Keratinocyte (primary cell): ENCODE results near the gene BTF3. TPM values are rescaled to one million over a fixed set of nuclear protein-coding genes. Genes with fewer than 3 reads are reported as not detected.

Experiments
- DNase-seq: peaks from one replicate; pipeline ENCODE4 v3.0.0-alpha.2; 2011; ENCODE audit warnings: low read depth, missing footprints, low spot score
- FAIRE-seq: peaks from 2 replicates; lab custom pipeline; 2011; peaks lifted over from hg19 to GRCh38; lab: Jason Lieb, UNC
- H2AFZ ChIP-seq: 2 replicates; pipeline ENCODE4 v1.6.0; 2012; ENCODE audit warnings: low read length, control low read depth, inconsistent platforms; ENCODE audit not compliant: control insufficient read depth
- H3K27ac ChIP-seq: 2 replicates; pipeline ENCODE4 v1.5.1; 2011; ENCODE audit warnings: low read length; ENCODE audit not compliant: control insufficient read depth, insufficient read depth
- H3K27me3 ChIP-seq: 3 replicates; pipeline ENCODE4 v1.6.0; 2011; ENCODE audit warnings: low read length; ENCODE audit not compliant: control insufficient read depth, insufficient read depth; ENCODE audit errors: extremely low read depth
- H3K36me3 ChIP-seq, 2 experiments: 2 replicates in 1 of 2; 3 replicates in 1 of 2; pipeline ENCODE4 v1.5.1; 2011; ENCODE audit warnings: low read length in 2 of 2, mild to moderate bottlenecking in 1 of 2; ENCODE audit not compliant: control insufficient read depth in 2 of 2, insufficient read depth in 2 of 2; ENCODE audit errors: extremely low read depth in 1 of 2
- H3K4me1 ChIP-seq: 3 replicates; pipeline ENCODE4 v1.5.1; 2011; ENCODE audit warnings: low read length; ENCODE audit not compliant: control insufficient read depth, insufficient read depth; ENCODE audit errors: extremely low read depth
- H3K4me2 ChIP-seq: 3 replicates; pipeline ENCODE4 v1.6.0; 2011; ENCODE audit warnings: low read depth, low read length; ENCODE audit not compliant: control insufficient read depth, insufficient read depth; ENCODE audit errors: extremely low read depth
- H3K4me3 ChIP-seq, 3 experiments: fragments of 200-600 bp in 1 of 3; sonication (generic) in 1 of 3; 2 replicates in 2 of 3; 3 replicates in 1 of 3; pipeline ENCODE4 v1.5.1; 2011 to 2016; ENCODE audit warnings: low read length in 3 of 3, mild to moderate bottlenecking in 3 of 3, control low read depth in 2 of 3, inconsistent platforms in 1 of 3, low read depth in 1 of 3, mixed read lengths in 1 of 3, mixed run types in 1 of 3, moderate library complexity in 1 of 3; ENCODE audit not compliant: control insufficient read depth in 2 of 3, insufficient read depth in 2 of 3; ENCODE audit errors: extremely low read depth in 1 of 3
- H3K79me2 ChIP-seq: 2 replicates; pipeline ENCODE4 v1.6.0; 2012; ENCODE audit warnings: low read length; ENCODE audit not compliant: control insufficient read depth, insufficient read depth
- H3K9ac ChIP-seq: 3 replicates; pipeline ENCODE4 v1.6.0; 2011; ENCODE audit warnings: low read length; ENCODE audit not compliant: control insufficient read depth, insufficient read depth; ENCODE audit errors: extremely low read depth
- H3K9me1 ChIP-seq: 3 replicates; pipeline ENCODE4 v1.6.0; 2011; ENCODE audit warnings: low read length; ENCODE audit not compliant: control insufficient read depth, insufficient read depth; ENCODE audit errors: extremely low read depth
- H3K9me3 ChIP-seq: 2 replicates; pipeline ENCODE4 v1.5.1; 2012; ENCODE audit warnings: low read depth, low read length; ENCODE audit not compliant: control insufficient read depth
- H4K20me1 ChIP-seq: 3 replicates; pipeline ENCODE4 v1.6.0; 2011; ENCODE audit warnings: low read length; ENCODE audit not compliant: control insufficient read depth, insufficient read depth; ENCODE audit errors: extremely low read depth
- EZH2 ChIP-seq: IDR thresholded peaks from one replicate; pipeline ENCODE4 v1.6.1; 2012; ENCODE audit warnings: inconsistent platforms, mild to moderate bottlenecking, low read length, moderate library complexity
- dilution Hi-C: fragments of 300-500 bp; cut with MboI; formaldehyde crosslinking; loops from one replicate; pipeline ENCODE4 v1.7.0; 2020; ENCODE audit warnings: low sequenced_read_pairs; ENCODE audit not compliant: extremely low pct_ligation_motif_present
- polyA plus RNA-seq, 5 experiments: library from polyadenylated mRNA; depleted of rRNA in 3 of 5; stranded (reverse) in 3 of 5; stranded (forward) in 1 of 5; unstranded in 1 of 5; fragments of >200 nt; gene quantifications; 1 replicate in 1 of 5; 2 replicates in 3 of 5; 3 replicates in 1 of 5; pipeline versions ENCODE4 v1.2.1 to v1.2.3, GENCODE V29; 2011 to 2012; ENCODE audit warnings: missing spikeins in 2 of 5, low read depth in 1 of 5, low replicate concordance in 1 of 5
- TF ChIP-seq, protein P1 (sequence below), 3 experiments: IDR thresholded peaks in 1 of 3; conservative IDR thresholded peaks in 1 of 3; optimal IDR thresholded peaks in 1 of 3; 2 replicates in 2 of 3; 3 replicates in 1 of 3; pipeline versions ENCODE3 to v1.5.1; 2011; ENCODE audit warnings: low read length in 3 of 3, mild to moderate bottlenecking in 3 of 3, moderate library complexity in 2 of 3, control low read depth in 1 of 3, inconsistent platforms in 1 of 3; ENCODE audit not compliant: insufficient read depth in 2 of 3; ENCODE audit errors: extremely low read depth in 1 of 3

Gene BTF3
- polyA plus RNA-seq, 1 donor (not counting 4 experiments of a cell fraction or from before 2014, with no cell fraction given): 857 TPM

- Histone ChIP-seq H3K36me3 (no peaks in the 10 kb centered on the region), H3K4me3 (no peak overlapping the region), H3K27me3 (no peaks in the 10 kb centered on the region), H3K9me3 (no peaks in the 10 kb centered on the region), H3K79me2 (no peaks in the 10 kb centered on the region), H3K4me2 (no peak overlapping the region), H3K4me1 (no peaks in the 10 kb centered on the region), H3K27ac (no peak overlapping the region), H3K9me1 (no peaks in the 10 kb centered on the region), H4K20me1 (no peaks in the 10 kb centered on the region), H3K9ac (no peak overlapping the region), H2AFZ (no peak overlapping the region)
- dilution Hi-C loops: no loop called here
- FAIRE-seq: no peak
- DNase-seq: no peak
- TF ChIP-seq EZH2: no peak
- TF ChIP-seq, protein P1, sequence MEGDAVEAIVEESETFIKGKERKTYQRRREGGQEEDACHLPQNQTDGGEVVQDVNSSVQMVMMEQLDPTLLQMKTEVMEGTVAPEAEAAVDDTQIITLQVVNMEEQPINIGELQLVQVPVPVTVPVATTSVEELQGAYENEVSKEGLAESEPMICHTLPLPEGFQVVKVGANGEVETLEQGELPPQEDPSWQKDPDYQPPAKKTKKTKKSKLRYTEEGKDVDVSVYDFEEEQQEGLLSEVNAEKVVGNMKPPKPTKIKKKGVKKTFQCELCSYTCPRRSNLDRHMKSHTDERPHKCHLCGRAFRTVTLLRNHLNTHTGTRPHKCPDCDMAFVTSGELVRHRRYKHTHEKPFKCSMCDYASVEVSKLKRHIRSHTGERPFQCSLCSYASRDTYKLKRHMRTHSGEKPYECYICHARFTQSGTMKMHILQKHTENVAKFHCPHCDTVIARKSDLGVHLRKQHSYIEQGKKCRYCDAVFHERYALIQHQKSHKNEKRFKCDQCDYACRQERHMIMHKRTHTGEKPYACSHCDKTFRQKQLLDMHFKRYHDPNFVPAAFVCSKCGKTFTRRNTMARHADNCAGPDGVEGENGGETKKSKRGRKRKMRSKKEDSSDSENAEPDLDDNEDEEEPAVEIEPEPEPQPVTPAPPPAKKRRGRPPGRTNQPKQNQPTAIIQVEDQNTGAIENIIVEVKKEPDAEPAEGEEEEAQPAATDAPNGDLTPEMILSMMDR (optimal IDR thresholded peaks at IDR 0.05 in 1 of 3, IDR thresholded peaks at IDR 0.05 in 1 of 3, conservative IDR thresholded peaks at IDR 0.05 in 1 of 3; ENCODE audit: extremely low read depth in 1 of 3, insufficient read depth in 2 of 3, low read length in 3 of 3): no peak
Measured at GRCh38 chr5:73482383-73483136, 15.7 kb upstream of the BTF3 start.

GRCh38 chr5:73483676-73484075 lies 14.6 kb upstream of the BTF3 start:
- TF ChIP-seq, protein P1 (optimal IDR thresholded peaks at IDR 0.05 in 1 of 3, IDR thresholded peaks at IDR 0.05 in 1 of 3, conservative IDR thresholded peaks at IDR 0.05 in 1 of 3; ENCODE audit: extremely low read depth in 1 of 3, insufficient read depth in 2 of 3, low read length in 3 of 3): no peak
- no peak for TF ChIP-seq EZH2
- no peaks in the 10 kb centered on the region for H3K36me3 ChIP-seq
- no peak for FAIRE-seq
- no peaks in the 10 kb centered on the region for H3K4me1 ChIP-seq
- no peak overlapping the region for H3K9ac ChIP-seq
- no peaks in the 10 kb centered on the region for H3K27me3 ChIP-seq
- no peaks in the 10 kb centered on the region for H3K9me3 ChIP-seq
- no peak for DNase-seq
- H3K4me2 ChIP-seq: no peak overlapping the region
- H2AFZ ChIP-seq: no peak overlapping the region
- no peaks in the 10 kb centered on the region for H3K9me1 ChIP-seq
- no peaks in the 10 kb centered on the region for H4K20me1 ChIP-seq
- no peak overlapping the region for H3K27ac ChIP-seq
- H3K4me3 ChIP-seq: no peak overlapping the region
- H3K79me2 ChIP-seq: no peaks in the 10 kb centered on the region
- dilution Hi-C loops: no loop called here
